ENCODE measurements around the gene GAB1. TPM values are rescaled to one million over a fixed set of nuclear protein-coding genes. Genes with fewer than 3 reads are reported as not detected.
A peak's percentile ranks its signal among the peaks of the same experiment; 100 is the strongest.

The GAB1 gene
- total RNA-seq, 2 donors from 2014 or later = 3.2 TPM; not detected in 1

DNA sequence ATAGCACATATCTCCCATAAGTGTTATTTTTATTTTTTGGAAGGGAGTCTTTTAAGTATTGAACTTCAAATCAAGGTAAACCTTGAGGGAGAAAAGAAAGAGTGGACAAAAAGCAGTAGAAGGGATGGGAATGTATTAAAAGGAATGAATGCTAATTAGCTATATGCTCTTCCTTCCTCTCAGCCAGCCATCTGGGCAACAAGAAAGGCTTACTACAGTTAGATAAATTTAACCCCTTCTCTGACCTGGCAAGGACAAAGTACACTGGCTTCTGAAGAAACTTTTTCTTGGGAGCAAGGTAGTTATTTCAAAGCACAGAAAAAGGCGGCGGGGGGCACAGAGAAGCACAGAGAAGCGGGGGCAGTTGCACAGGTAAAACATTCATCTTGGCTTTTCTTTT, 54.6 kb downstream of the GAB1 start:
- DNase-seq (ENCODE audit: low spot score in 2 of 2) (no peak), ATAC-seq (no peak)
- no peaks in the 10 kb centered on the region for H3K36me3 Mint-ChIP-seq
- H3K27ac Mint-ChIP-seq = no peak overlapping the region
- no peaks in the 10 kb centered on the region for H3K9me3 Mint-ChIP-seq

DNA sequence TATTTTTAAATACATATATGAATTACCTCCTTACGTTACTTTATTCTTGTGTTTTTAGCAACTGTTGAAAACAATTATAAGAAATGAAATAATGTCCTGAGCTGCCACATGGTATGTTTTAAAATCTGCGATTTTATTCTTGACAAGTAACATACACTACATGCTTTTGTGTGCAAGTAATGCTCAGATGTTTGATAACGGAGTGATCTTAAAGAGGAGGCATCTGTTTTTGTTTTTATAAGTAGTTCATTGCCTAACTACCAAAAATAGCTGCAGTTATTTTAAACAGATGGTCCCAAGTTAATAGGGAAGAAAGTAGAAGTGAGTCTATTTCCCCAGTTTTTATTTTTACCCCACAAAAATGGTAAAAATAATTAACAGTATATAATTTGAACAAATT, 55.2 kb downstream of the GAB1 start:
- no peak overlapping the region for H3K27ac Mint-ChIP-seq
- ATAC-seq = no peak

GRCh38 chr4:143393195-143393594, 56.5 kb downstream of the GAB1 start:
- Mint-ChIP-seq H3K27ac (no peak overlapping the region), H3K9me3 (no peaks in the 10 kb centered on the region), H3K36me3 (no peaks in the 10 kb centered on the region)
- DNase-seq (ENCODE audit: low spot score in 2 of 2) (no peak), ATAC-seq (no peak)

More for the DNA sequence above, 55.2 kb downstream of the GAB1 start:
- DNase-seq (ENCODE audit: low spot score in 2 of 2) = no peak
- no peaks in the 10 kb centered on the region for H3K9me3 Mint-ChIP-seq
- no peaks in the 10 kb centered on the region for H3K36me3 Mint-ChIP-seq

- Mint-ChIP-seq H3K36me3 (no peaks in the 10 kb centered on the region), H3K27ac (no peak overlapping the region), H3K9me3 (no peaks in the 10 kb centered on the region)
- ATAC-seq (no peak), DNase-seq (ENCODE audit: low spot score in 2 of 2) (no peak)
These were observed 58.2 kb downstream of the GAB1 start for GRCh38 chr4:143394739-143395453.

GRCh38 chr4:143396695-143397094, 60.0 kb downstream of the GAB1 start:
- no peak for ATAC-seq
- DNase-seq (ENCODE audit: low spot score in 2 of 2) = no peak
- no peaks in the 10 kb centered on the region for H3K36me3 Mint-ChIP-seq
- no peaks in the 10 kb centered on the region for H3K9me3 Mint-ChIP-seq
- H3K27ac Mint-ChIP-seq = no peak overlapping the region

- no peaks in the 10 kb centered on the region for H3K36me3 Mint-ChIP-seq
- DNase-seq (ENCODE audit: low spot score in 2 of 2) (no peak), ATAC-seq (no peak)
- H3K9me3 Mint-ChIP-seq = peaks cover 0 to 3% of the 10 kb centered on the region in 2 donors
- no peak overlapping the region for H3K27ac Mint-ChIP-seq
These were observed 60.7 kb downstream of the GAB1 start for GRCh38 chr4:143397335-143397734.

- peaks cover 0 to 4% of the 10 kb centered on the region in 2 donors for H3K9me3 Mint-ChIP-seq
- H3K27ac Mint-ChIP-seq = no peak overlapping the region
- no peaks in the 10 kb centered on the region for H3K36me3 Mint-ChIP-seq
- no peak for DNase-seq (ENCODE audit: low spot score in 2 of 2)
- ATAC-seq = no peak
These were observed 61.2 kb downstream of the GAB1 start for GRCh38 chr4:143397887-143398286.

DNA sequence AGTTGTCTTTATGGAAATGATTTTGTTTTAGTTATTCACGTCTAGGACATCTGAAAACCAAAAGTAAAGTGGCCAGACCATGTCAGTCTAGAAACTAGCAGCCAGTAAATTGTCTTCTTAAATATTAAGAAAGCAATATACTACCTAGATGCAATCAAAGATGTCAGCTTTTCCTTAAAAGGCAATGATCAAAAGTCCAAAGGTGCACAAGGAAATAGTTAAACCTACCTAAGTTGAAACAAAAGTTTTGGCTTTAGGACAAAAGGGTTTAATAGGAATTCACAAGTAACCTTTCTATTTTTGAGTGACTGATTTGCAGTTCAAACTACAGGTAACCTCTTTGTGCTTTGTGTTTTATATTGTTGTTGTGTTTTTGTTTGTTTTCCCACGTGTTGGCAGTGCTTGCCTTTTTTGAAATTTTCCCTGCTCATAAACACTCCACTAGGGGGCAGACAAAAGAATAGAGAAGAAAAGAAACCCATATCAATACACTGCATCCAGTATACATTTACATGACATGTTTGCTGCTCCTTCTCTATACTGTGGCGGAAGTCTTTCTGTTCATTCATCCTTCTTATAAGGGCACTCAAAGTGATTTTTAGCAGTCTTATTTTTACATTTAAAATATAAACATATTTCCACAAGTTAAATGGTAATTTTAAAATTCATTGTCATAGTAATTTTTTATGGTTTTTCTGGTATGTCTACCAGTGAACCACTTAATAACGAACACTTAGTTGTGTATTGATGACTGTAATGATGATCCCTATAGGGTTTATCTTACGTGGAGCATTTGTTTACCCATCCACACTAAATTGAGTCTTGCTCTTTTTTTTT, 62.7 kb downstream of the GAB1 start:
- DNase-seq (ENCODE audit: low spot score in 2 of 2) (peak in 1 of 2 donors; percentile 10), ATAC-seq (peak; percentile 32 to 33)
- Mint-ChIP-seq H3K36me3 (no peaks in the 10 kb centered on the region), H3K9me3 (peaks cover 0 to 4% of the 10 kb centered on the region in 2 donors), H3K27ac (no peak overlapping the region)

DNA sequence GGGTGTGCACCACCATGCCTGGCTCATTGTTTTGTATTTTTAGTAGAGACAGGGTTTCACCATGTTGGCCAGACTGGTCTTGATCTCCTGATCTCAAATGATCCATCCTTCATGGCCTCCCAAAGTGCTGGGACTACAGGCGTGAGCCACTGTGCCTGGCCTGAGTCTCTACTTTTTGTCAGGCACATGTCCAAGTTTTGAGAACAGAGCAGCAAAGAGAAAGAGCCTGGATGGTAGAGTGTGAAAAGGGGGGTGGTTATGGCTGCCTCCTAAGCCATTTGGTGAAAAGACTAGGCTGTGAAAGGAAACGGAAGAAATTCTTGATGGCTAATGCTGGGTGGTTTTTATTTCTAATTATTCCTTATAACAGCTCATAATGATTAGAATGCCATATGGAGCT, 63.4 kb downstream of the GAB1 start:
- Mint-ChIP-seq H3K36me3 (no peaks in the 10 kb centered on the region), H3K27ac (no peak overlapping the region), H3K9me3 (peaks cover 0 to 4% of the 10 kb centered on the region in 2 donors)
- ATAC-seq (no peak), DNase-seq (ENCODE audit: low spot score in 2 of 2) (no peak)

DNA sequence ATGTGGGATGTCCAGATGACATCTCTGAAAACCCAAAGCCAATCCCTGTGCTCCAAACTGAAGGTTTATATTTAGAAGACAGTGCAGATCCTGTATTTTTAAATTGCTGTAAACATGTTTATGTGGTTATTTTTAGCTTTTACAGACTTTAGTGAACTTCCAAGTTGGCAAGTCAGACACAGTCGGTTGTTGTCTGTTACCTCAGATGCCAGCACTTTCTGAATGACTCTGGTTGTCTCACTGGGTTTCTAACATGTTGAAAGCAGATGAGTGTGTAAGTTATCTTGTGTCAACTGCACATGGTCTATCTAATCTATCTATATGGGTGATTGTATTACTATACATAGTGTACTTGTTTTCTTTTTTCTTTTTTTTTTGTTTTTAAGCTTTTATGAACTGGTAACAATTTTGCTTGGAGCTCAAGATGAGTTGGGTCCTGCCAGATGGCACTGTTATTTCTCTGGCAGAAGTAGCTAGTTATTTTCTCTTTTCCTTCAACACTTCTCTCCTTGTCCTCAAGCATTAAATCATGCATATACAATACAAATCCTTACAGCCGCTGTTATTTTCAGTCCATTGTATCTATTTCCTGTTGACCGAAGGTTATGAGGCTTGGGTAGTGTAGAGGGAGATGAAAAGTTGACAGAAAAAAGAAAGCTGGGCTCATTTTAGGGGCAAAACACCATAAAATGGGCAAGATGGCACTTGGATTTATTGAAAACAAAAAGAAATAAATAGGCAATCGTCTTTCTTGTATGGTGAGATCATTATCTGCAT, 66.3 kb downstream of the GAB1 start:
- Mint-ChIP-seq H3K9me3 (peaks cover 0 to 4% of the 10 kb centered on the region in 2 donors), H3K27ac (no peak overlapping the region), H3K36me3 (peaks cover 0 to 6% of the 10 kb centered on the region in 2 donors)
- ATAC-seq (peak in 1 of 2 donors; percentile 46), DNase-seq (ENCODE audit: low spot score in 2 of 2) (no peak)

DNA sequence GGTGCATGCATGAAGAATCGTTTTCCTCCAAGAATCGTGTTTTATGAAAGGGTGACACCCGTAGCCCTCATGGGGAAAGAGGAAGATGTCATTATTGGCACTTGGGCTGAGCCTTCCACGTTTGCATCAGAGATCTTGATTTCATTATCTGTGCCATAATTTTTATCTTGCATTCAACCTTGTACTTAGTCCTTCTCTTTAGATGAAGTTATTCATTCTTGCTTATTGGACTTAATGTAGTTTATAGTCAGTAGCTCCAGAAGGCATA, 66.8 kb downstream of the GAB1 start:
- Mint-ChIP-seq H3K27ac (no peak overlapping the region), H3K36me3 (peaks cover 0 to 6% of the 10 kb centered on the region in 2 donors), H3K9me3 (peaks cover 0 to 4% of the 10 kb centered on the region in 2 donors)
- ATAC-seq (no peak), DNase-seq (ENCODE audit: low spot score in 2 of 2) (no peak)

GRCh38 chr4:143404555-143404954, 67.9 kb downstream of the GAB1 start:
- DNase-seq (ENCODE audit: low spot score in 2 of 2) (no peak), ATAC-seq (no peak)
- Mint-ChIP-seq H3K9me3 (peaks cover 0 to 4% of the 10 kb centered on the region in 2 donors), H3K36me3 (peaks cover 0 to 6% of the 10 kb centered on the region in 2 donors), H3K27ac (no peak overlapping the region)

DNA sequence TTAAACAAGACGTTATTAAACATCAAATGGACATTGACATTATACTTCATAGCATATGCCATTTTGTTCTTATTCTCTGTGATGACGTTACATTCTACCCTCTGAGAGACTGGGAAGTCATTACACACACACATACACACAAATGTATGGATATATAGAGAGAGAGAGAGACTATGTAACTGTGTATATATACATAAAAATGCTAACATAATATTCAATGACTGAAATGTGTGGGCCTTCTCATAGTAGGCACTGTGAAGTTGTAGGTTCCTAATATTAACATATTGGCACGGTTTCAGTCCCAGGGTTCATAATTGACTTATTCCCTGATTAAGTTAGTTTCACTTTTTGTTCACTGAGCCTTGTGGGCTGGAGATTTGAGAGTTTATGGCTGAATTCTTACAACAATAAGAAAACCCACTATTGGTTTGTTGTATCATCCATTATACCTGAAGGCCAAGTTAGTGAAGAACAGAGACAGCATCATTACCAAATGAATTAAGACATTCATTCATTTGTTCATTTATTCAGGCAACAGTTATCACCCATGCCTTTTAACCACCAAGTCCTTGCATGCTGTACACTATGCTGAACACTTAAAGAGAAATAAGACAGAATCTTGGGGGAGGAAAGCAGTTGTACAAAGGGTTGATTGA, 68.5 kb downstream of the GAB1 start:
- Mint-ChIP-seq H3K27ac (no peak overlapping the region), H3K9me3 (peaks cover 0 to 4% of the 10 kb centered on the region in 2 donors), H3K36me3 (peaks cover 0 to 6% of the 10 kb centered on the region in 2 donors)
- no peak for ATAC-seq
- DNase-seq (ENCODE audit: low spot score in 2 of 2) = no peak

GRCh38 chr4:143406523-143406922, 69.8 kb downstream of the GAB1 start:
- H3K36me3 Mint-ChIP-seq = peaks cover 0 to 6% of the 10 kb centered on the region in 2 donors
- H3K27ac Mint-ChIP-seq = no peak overlapping the region
- ATAC-seq = peak; percentile 34 to 49
- DNase-seq (ENCODE audit: low spot score in 2 of 2) = peak in 1 of 2 donors; percentile 4
- peaks cover 0 to 4% of the 10 kb centered on the region in 2 donors for H3K9me3 Mint-ChIP-seq

DNA sequence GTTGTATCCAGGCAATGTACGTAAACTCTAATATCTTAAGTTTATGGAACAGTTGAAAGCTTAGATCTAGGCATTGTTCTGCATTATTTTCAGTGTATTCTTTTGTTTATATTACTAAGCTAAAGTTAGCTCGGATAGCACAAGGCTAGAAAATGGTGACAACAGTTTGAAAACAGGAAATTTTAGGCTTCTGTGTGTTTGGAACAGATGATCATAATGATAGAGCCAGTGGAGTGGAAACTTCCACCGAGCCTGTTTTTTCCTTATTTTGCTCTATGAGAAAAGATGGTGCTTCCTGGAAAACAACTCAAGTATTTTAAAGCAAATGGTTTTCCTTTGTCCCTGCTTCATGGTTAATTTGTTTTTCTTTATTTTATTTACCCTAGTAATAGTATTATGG, 70.8 kb downstream of the GAB1 start:
- DNase-seq (ENCODE audit: low spot score in 2 of 2) = no peak
- no peak overlapping the region for H3K27ac Mint-ChIP-seq
- H3K36me3 Mint-ChIP-seq = peaks cover 0 to 6% of the 10 kb centered on the region in 2 donors
- no peaks in the 10 kb centered on the region for H3K9me3 Mint-ChIP-seq
- ATAC-seq = no peak

GRCh38 chr4:143407888-143408287, 71.2 kb downstream of the GAB1 start:
- no peak for DNase-seq (ENCODE audit: low spot score in 2 of 2)
- ATAC-seq = no peak
- no peak overlapping the region for H3K27ac Mint-ChIP-seq
- H3K9me3 Mint-ChIP-seq = no peaks in the 10 kb centered on the region
- H3K36me3 Mint-ChIP-seq = peaks cover 0 to 6% of the 10 kb centered on the region in 2 donors

- DNase-seq (ENCODE audit: low spot score in 2 of 2) (no peak), ATAC-seq (no peak)
- no peak overlapping the region for H3K27ac Mint-ChIP-seq
- peaks cover 0 to 6% of the 10 kb centered on the region in 2 donors for H3K36me3 Mint-ChIP-seq
- H3K9me3 Mint-ChIP-seq = no peaks in the 10 kb centered on the region
These were observed 73.3 kb downstream of the GAB1 start for GRCh38 chr4:143410015-143410414.

Measured in activated naive CD4-positive, alpha-beta T cell treated with anti-CD3 and anti-CD28 coated beads, Interleukin-2, amount 50 U/mL, for 72 hours (primary cell).